ENCODE results near the gene DMRTA1.
"Not testable (repeated sequence)": the region's sequence is repeated elsewhere in the genome, so short reads cannot be mapped to it uniquely, and the experiment has no call there.

Gene DMRTA1, protein sequence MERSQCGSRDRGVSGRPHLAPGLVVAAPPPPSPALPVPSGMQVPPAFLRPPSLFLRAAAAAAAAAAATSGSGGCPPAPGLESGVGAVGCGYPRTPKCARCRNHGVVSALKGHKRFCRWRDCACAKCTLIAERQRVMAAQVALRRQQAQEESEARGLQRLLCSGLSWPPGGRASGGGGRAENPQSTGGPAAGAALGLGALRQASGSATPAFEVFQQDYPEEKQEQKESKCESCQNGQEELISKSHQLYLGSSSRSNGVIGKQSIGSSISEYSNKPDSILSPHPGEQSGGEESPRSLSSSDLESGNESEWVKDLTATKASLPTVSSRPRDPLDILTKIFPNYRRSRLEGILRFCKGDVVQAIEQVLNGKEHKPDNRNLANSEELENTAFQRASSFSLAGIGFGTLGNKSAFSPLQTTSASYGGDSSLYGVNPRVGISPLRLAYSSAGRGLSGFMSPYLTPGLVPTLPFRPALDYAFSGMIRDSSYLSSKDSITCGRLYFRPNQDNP

DNA sequence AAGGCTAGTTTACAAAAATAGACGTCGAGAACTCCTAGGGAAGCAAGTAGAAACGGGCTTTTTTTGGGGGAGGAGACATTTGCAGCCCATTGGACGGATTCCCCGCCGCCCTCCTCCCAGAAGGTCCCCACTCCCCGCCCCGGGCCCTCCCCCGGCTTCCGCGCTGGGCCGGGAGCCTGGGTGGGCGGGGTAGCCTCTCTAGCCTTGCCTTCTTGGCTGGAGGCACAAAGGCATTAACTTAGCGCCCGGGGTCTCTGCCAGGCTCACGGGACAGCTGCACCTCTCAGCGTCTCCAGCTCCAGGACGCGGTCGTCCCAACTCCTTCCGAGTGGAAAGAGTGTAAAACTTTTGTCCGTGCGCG, at the start of gene DMRTA1:
DMRTA1 (plus strand) TSS at position 236 of the 361 bp plus-strand sequence. CDS start 242 bp downstream, outside the sequence.
- H3K27ac ChIP-seq: peak within 1 kb of the TSS; percentile 68
- peak; percentile 24 for DNase-seq (ENCODE audit: low read depth, low spot score)

DNA sequence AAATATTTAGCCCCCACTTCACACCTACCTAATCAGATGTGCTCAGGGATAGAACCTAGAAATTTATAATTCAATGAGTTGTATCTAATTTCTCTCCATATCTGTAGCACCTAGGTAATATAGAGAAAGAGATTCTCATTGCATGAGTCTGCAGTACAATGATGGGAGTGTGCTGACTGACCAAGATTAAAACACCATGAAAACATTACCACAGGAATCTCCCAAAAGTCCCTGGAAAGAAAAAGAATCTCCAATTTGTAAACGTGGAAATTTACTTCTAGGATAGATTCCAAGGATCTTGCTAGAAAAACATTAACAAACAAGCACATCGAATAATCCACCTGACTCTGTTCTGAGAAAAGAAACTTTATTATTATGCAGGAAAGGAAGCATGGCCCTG, 45.0 kb upstream of the DMRTA1 start:
- H3K27ac ChIP-seq: no peak overlapping the region
- DNase-seq (ENCODE audit: low read depth, low spot score): no peak

- DNase-seq (ENCODE audit: low read depth, low spot score): no peak
- H3K27ac ChIP-seq: no peak overlapping the region
Observed at GRCh38 chr9:22405869-22406659, 40.6 kb upstream of the DMRTA1 start.

- peak; percentile 24 for DNase-seq (ENCODE audit: low read depth, low spot score)
- no peak overlapping the region for H3K27ac ChIP-seq
Observed at GRCh38 chr9:22413884-22414283, 32.7 kb upstream of the DMRTA1 start.

DNA sequence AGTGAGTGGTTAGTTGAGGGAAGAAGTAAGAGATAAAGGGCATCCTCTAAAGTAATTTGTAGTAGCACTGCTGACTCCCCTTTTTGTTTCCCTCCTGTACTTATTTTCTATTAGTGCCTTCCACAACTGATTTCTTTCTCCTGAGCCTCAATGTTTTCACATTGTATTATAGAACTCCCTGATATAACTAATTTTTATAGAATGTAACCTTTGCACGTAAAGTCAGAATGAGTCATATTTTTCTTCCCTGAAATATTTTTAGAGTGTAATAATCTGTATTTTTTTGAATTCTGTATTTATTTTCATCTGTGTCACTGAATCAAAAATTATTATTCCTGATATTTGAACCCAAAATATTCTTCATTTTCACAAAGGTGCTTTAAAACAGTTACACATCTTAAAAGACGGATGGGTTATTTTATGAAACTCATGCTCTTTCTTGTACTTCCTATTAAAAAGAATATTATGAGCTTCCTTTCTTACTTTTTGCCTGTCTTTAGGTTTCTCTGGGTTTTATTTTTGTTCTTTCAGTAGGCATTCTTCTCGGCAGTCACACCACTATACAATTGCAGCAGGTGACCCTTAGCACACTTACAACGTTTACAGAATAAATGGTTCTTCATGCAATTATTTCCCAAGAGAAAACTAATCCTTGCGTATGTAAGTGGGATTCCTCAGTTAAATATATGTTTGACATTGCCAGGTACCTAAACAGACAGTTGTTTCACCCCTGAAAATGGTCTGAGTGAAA, 30.5 kb upstream of the DMRTA1 start:
- no peak for DNase-seq (ENCODE audit: low read depth, low spot score)
- no peak overlapping the region for H3K27ac ChIP-seq

DNA sequence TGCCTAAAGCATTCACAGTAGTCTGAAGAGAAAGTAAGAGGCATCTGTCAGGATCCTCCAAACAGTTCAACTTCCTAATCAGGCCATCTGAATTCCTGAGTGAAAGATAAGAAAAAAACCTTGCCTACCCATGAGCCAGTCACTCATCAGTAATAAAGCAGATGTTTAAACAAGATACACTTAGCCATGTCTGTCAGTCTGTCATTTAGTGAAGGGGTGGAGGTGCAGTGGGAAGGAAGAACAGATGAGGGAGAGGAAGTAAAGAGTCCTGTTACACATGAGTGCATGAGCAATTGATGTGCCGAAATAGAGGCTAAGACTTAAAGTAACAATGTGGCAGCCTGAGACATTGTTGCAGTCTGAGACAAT, 29.9 kb upstream of the DMRTA1 start:
- H3K27ac ChIP-seq: no peak overlapping the region
- no peak for DNase-seq (ENCODE audit: low read depth, low spot score)

GRCh38 chr9:22423566-22423965, 23.1 kb upstream of the DMRTA1 start:
- no peak for DNase-seq (ENCODE audit: low read depth, low spot score)
- no peak overlapping the region for H3K27ac ChIP-seq

DNA sequence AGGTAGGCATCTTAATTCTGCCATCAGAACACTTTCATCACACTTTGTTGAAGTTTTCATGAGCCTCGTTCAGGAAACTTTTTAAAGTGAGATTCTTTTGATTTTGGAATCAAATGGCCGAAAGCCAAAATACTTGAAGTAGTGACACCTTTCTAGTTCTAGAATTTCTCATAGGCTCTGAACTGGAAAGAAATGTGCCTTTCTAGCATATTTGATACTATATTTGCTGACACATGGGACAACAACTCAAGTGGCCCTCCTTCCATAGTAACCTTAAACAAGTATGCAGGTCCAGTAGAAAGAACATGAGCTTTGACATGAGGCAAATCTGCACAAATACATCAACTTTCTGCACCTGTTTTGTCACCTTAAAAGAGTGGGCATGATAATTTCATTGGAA, 22.0 kb upstream of the DMRTA1 start:
- H3K27ac ChIP-seq: no peak overlapping the region
- DNase-seq (ENCODE audit: low read depth, low spot score): no peak

- H3K27ac ChIP-seq: no peak overlapping the region
- no peak for DNase-seq (ENCODE audit: low read depth, low spot score)
Observed at GRCh38 chr9:22425551-22425950, 21.1 kb upstream of the DMRTA1 start.

DNA sequence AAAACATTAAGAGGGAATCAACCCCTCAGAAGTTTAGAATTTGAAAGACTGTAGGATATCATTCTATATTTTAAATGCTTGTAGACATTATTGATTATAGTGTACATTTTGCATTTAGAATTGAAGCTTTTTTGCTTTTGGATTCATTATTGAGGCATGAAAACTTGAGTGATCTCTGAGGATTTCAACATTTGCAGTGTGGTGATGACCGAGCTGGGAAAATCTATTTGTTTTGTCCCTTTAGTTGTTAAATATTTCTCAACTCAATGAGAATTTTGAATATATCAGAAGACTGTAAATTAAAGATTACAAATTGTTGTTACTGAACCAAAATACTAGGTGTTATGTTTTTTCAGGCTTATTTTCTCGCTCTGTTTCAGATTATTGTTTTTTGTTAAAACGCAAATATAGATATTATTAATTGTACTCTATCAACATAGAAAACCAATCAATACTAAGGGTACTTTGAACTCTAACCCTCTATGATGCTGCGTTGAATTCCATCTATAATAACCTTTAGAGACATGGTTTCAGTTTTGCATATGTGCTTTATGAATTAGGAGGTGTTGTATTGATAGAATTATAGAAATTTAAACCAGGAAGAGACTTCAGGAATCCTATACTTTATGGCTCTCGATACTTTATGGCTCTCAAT, 19.3 kb upstream of the DMRTA1 start:
- no peak for DNase-seq (ENCODE audit: low read depth, low spot score)
- no peak overlapping the region for H3K27ac ChIP-seq

- DNase-seq (ENCODE audit: low read depth, low spot score): no peak
- H3K27ac ChIP-seq: no peak overlapping the region
Observed at GRCh38 chr9:22433691-22434090, 12.9 kb upstream of the DMRTA1 start.

- not testable (repeated sequence) for H3K27ac ChIP-seq; DNase-seq (ENCODE audit: low read depth, low spot score)
Observed at GRCh38 chr9:22435252-22435651, 11.4 kb upstream of the DMRTA1 start.

- not testable (repeated sequence) for DNase-seq (ENCODE audit: low read depth, low spot score); H3K27ac ChIP-seq
Observed at GRCh38 chr9:22437461-22438067, 9.1 kb upstream of the DMRTA1 start.

- no peak for DNase-seq (ENCODE audit: low read depth, low spot score)
Observed at GRCh38 chr9:22440841-22441240, 5.8 kb upstream of the DMRTA1 start.

GRCh38 chr9:22446950-22447617, 460 bp downstream of the DMRTA1 start:
- H3K27ac ChIP-seq: peak overlapping the region; percentile 68
- peak; percentile 40 for DNase-seq (ENCODE audit: low read depth, low spot score)

More at GRCh38 chr9:22440841-22441240, 5.8 kb upstream of the DMRTA1 start:
- H3K27ac ChIP-seq: no peak overlapping the region

- DNase-seq (ENCODE audit: low read depth, low spot score): no peak
- H3K27ac ChIP-seq: peak overlapping the region; percentile 68
Observed at GRCh38 chr9:22447618-22448305, 1.1 kb downstream of the DMRTA1 start.

- no peak for DNase-seq (ENCODE audit: low read depth, low spot score)
- H3K27ac ChIP-seq: no peak overlapping the region
Observed at GRCh38 chr9:22449719-22450118, 3.1 kb downstream of the DMRTA1 start.

- DNase-seq (ENCODE audit: low read depth, low spot score): no peak
- no peak overlapping the region for H3K27ac ChIP-seq
Observed at GRCh38 chr9:22452415-22453010, 5.9 kb downstream of the DMRTA1 start.

Data from epithelial cell of prostate (primary cell).